PC-3 (cell line): ENCODE data around the gene RNASEH1. TPM values are rescaled to one million over a fixed set of nuclear protein-coding genes. Genes with fewer than 3 reads are reported as not detected.

Experiments
- ATAC-seq: fragments of 200-7000 bp; cut with Tn5 transposase; 2 replicates; pipeline ENCODE4 v1.9.1; 2020; ENCODE audit warnings: mild to moderate bottlenecking, moderate library complexity
- BruUV-seq: library from RNA; stranded (reverse); fragments of 400-500 nt; replicated peaks from 2 replicates; lab custom pipeline; 2021; lab: Mats Ljungman, UMichigan
- CTCF ChIA-PET: fragments of 300-600 bp; sonication (Branson Sonifier 250); formaldehyde crosslinking; loops from one replicate; lab custom pipeline; 2022; ENCODE audit warnings: antibody characterized with exemption; lab: Charles Lee
- POLR2A ChIA-PET: fragments of 300-600 bp; sonication (Branson Sonifier 250); formaldehyde crosslinking; loops from one replicate; lab custom pipeline; 2022; ENCODE audit warnings: antibody characterized with exemption; ENCODE audit not compliant: unreplicated experiment; lab: Charles Lee
- DNase-seq: peaks from one replicate; pipeline ENCODE4 v3.0.0-alpha.2; 2015
- H2AFZ ChIP-seq: fragments of 300-600 bp; sonication (generic); 2 replicates; pipeline ENCODE4 v1.6.0; 2016; ENCODE audit warnings: antibody characterized with exemption, low read length
- H3F3A ChIP-seq: fragments of 300-600 bp; sonication (generic); one replicate; pipeline ENCODE4 v1.6.0; 2017; ENCODE audit warnings: antibody characterized with exemption, low read length, control low read depth, mild to moderate bottlenecking; ENCODE audit not compliant: unreplicated experiment
- H3K27ac ChIP-seq: fragments of 300-600 bp; sonication (generic); 2 replicates; pipeline ENCODE4 v1.5.1; 2016; ENCODE audit warnings: mild to moderate bottlenecking, low read length
- H3K27me3 ChIP-seq: fragments of 300-600 bp; sonication (generic); 2 replicates; pipeline ENCODE4 v1.6.1; 2016; ENCODE audit warnings: low read length, mixed read lengths
- H3K36me3 ChIP-seq: fragments of 300-600 bp; sonication (generic); 2 replicates; pipeline ENCODE4 v1.6.1; 2016; ENCODE audit warnings: low read depth, mixed run types, low read length, mixed read lengths
- H3K4me1 ChIP-seq: fragments of 300-600 bp; sonication (generic); 2 replicates; pipeline ENCODE4 v1.5.1; 2016; ENCODE audit warnings: low read length; ENCODE audit not compliant: insufficient read depth
- H3K4me2 ChIP-seq: fragments of 300-600 bp; sonication (generic); 2 replicates; pipeline ENCODE4 v1.6.0; 2016; ENCODE audit warnings: low read length
- H3K4me3 ChIP-seq: fragments of 300-600 bp; sonication (generic); 2 replicates; pipeline ENCODE4 v1.5.1; 2016; ENCODE audit warnings: mild to moderate bottlenecking, low read length, mixed read lengths
- H3K79me2 ChIP-seq: fragments of 300-600 bp; sonication (generic); 2 replicates; pipeline ENCODE4 v1.6.1; 2017; ENCODE audit warnings: low read length, mixed read lengths
- H3K9ac ChIP-seq: fragments of 300-600 bp; sonication (generic); 2 replicates; pipeline ENCODE4 v1.6.0; 2016; ENCODE audit warnings: mild to moderate bottlenecking, low read length
- H3K9me2 ChIP-seq: fragments of 300-600 bp; sonication (generic); replicated peaks from 2 replicates; pipeline ENCODE4 v1.6.1; 2016; ENCODE audit warnings: mixed run types, low read length, mixed read lengths
- H3K9me3 ChIP-seq: fragments of 300-600 bp; sonication (generic); 2 replicates; pipeline ENCODE4 v1.6.1; 2016; ENCODE audit warnings: low read length, mixed read lengths
- H4K20me1 ChIP-seq: fragments of 300-600 bp; sonication (generic); 2 replicates; pipeline ENCODE4 v1.6.1; 2016; ENCODE audit warnings: low read length, mixed read lengths
- CTCF ChIP-seq: fragments of 300-600 bp; sonication (generic); conservative IDR thresholded peaks from 2 replicates; pipeline ENCODE4 v1.5.1; 2017; ENCODE audit warnings: antibody characterized with exemption, low read depth, mild to moderate bottlenecking, low read length
- EZH2 ChIP-seq: fragments of 300-600 bp; sonication (generic); IDR thresholded peaks from one replicate; pipeline ENCODE4 v1.6.1; 2017; ENCODE audit warnings: antibody characterized with exemption, mild to moderate bottlenecking, low read length; ENCODE audit not compliant: unreplicated experiment
- EZH2phosphoT487 ChIP-seq: fragments of 300-600 bp; sonication (generic); IDR thresholded peaks from 2 replicates; pipeline ENCODE4 v1.6.1; 2018; ENCODE audit warnings: mild to moderate bottlenecking, antibody characterized with exemption, low read length, borderline replicate concordance
- intact Hi-C: fragments of 100-400 bp; cut with micrococcal nuclease; formaldehyde crosslinking; loops from 2 replicates; pipeline ENCODE4 v1.9.0; 2023
- total RNA-seq: library from RNA; depleted of rRNA; stranded (reverse); fragments of >200 nt; gene quantifications from 2 replicates; pipeline ENCODE4 v1.2.3, GENCODE V29; 2014

Gene RNASEH1
- total RNA-seq, 1 experiment from 2014 or later, result 51.1 TPM

- CTCF ChIA-PET, result no interaction called here
- Histone ChIP-seq H3K9ac (no peak overlapping the region), H3K9me2 (no peaks in the 10 kb centered on the region), H2AFZ (no peak overlapping the region), H4K20me1 (no peaks in the 10 kb centered on the region), H3K4me2 (no peak overlapping the region), H3K79me2 (no peaks in the 10 kb centered on the region), H3K4me1 (peaks cover 4% of the 10 kb centered on the region; the same call in 1 of the 2 replicates), H3K9me3 (no peaks in the 10 kb centered on the region), H3F3A (no peaks in the 10 kb centered on the region), H3K27me3 (no peaks in the 10 kb centered on the region), H3K36me3 (no peaks in the 10 kb centered on the region), H3K27ac (no peak overlapping the region), H3K4me3 (no peak overlapping the region)
- POLR2A ChIA-PET, result no interaction called here
- no peak for ATAC-seq
- no TSS peak for BruUV-seq
- intact Hi-C loops, result no loop called here
- DNase-seq, result no peak
- no peak for TF ChIP-seq EZH2phosphoT487
- no peak for TF ChIP-seq CTCF
- no peak for TF ChIP-seq EZH2
These were observed 45.5 kb upstream of the RNASEH1 start for GRCh38 chr2:3603536-3604206.

GRCh38 chr2:3602553-3603339 is 44.6 kb upstream of the RNASEH1 start:
- Histone ChIP-seq H3K9me2 (no peaks in the 10 kb centered on the region), H3K4me3 (no peak overlapping the region), H3K9me3 (no peaks in the 10 kb centered on the region), H3K4me2 (no peak overlapping the region), H3K4me1 (peaks cover 4% of the 10 kb centered on the region; the same call in 1 of the 2 replicates), H3K27ac (no peak overlapping the region), H4K20me1 (no peaks in the 10 kb centered on the region), H2AFZ (no peak overlapping the region), H3K36me3 (no peaks in the 10 kb centered on the region), H3K9ac (no peak overlapping the region), H3F3A (no peaks in the 10 kb centered on the region), H3K79me2 (no peaks in the 10 kb centered on the region), H3K27me3 (no peaks in the 10 kb centered on the region)
- ATAC-seq (no peak), DNase-seq (no peak)
- POLR2A ChIA-PET, result no interaction called here
- intact Hi-C loops, result no loop called here
- TF ChIP-seq CTCF (no peak), EZH2phosphoT487 (no peak), EZH2 (no peak)
- BruUV-seq, result no TSS peak
- CTCF ChIA-PET, result no interaction called here
